Neuron (in vitro differentiated cells): ENCODE data around the gene PNPLA7.
"Not testable (repeated sequence)": the region's sequence is repeated elsewhere in the genome, so short reads cannot be mapped to it uniquely, and the experiment has no call there.

Experiments
- H2AFZ ChIP-seq: one replicate; pipeline ENCODE4 v1.6.1; 2013; ENCODE audit warnings: low read depth, mild to moderate bottlenecking, inconsistent platforms, low read length, moderate library complexity
- H3K27me3 ChIP-seq: one replicate; pipeline ENCODE4 v1.6.1; 2013; ENCODE audit warnings: low read length; ENCODE audit not compliant: insufficient read depth
- H3K36me3 ChIP-seq: one replicate; pipeline ENCODE4 v1.6.1; 2013; ENCODE audit warnings: low read length; ENCODE audit not compliant: insufficient read depth
- H3K4me1 ChIP-seq: one replicate; pipeline ENCODE4 v1.6.1; 2013; ENCODE audit warnings: low read length; ENCODE audit not compliant: insufficient read depth
- H3K4me3 ChIP-seq: 2 replicates; pipeline ENCODE4 v1.5.1; 2013; ENCODE audit warnings: mild to moderate bottlenecking, low read length, moderate library complexity
- H3K9me3 ChIP-seq: one replicate; pipeline ENCODE4 v1.6.1; 2013; ENCODE audit warnings: low read length

The PNPLA7 gene

DNA sequence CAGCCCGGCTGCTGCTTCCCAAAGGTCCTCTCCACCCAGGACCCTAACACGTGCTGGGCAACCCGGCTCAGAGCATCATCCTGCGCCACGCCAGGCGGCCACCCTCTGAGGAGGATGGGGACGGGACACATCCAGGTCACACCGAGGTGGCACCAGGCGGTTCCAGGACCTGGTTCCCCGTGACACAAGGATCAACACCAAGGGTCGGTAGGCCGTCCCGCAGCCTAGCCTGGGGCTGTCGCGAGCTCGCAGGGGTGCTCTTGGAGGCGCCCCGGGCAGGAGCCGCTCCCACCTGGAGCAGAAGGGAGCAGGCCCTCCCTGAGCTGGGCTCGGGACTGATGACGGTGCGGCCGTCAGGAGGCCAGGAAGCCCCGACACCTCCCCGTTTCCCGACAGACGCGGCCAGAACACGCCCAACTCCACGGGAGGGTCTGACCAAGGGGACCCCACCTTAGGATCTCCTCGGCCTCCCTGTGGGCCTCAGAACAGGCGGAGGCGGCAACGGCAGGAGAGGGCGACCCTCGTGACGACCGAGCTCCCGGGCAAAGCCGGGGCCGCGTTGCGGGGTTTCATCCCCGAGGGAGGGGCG is 133.5 kb downstream of the PNPLA7 start:
- no peaks in the 10 kb centered on the region for H3K36me3 ChIP-seq
- no peak overlapping the region for H3K4me3 ChIP-seq
- no peaks in the 10 kb centered on the region for H3K27me3 ChIP-seq
- peaks cover 4% of the 10 kb centered on the region for H3K9me3 ChIP-seq
- peaks cover 6% of the 10 kb centered on the region for H3K4me1 ChIP-seq
- H2AFZ ChIP-seq: no peak overlapping the region

DNA sequence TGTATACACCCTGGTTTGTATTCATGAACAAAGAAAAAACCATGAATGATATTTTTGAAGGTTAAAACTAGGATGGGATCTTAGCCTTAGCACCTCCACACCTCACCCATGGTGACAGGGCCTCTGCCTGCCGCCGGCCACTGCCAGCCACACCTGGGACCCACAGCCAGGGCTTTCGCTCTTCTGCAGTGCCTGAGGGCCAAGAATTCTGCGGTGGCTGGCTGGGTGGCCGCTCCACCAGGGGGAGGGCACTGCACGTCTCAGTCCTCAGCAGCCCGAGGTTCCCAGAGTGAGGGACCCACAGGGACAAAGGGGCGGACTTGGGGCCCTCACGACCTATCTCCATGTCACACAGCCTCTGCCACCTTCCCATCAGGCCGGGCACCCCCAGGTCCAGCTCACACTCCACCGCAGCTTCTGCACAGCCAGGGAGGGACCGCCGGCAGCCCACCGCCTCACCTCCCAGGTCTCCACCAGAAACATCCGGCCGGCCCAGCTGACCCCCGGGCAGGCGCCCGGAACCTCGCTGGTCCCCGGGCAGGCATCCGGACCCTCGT is 134.1 kb downstream of the PNPLA7 start:
- H3K27me3 ChIP-seq: no peaks in the 10 kb centered on the region
- peaks cover 4% of the 10 kb centered on the region for H3K9me3 ChIP-seq

DNA sequence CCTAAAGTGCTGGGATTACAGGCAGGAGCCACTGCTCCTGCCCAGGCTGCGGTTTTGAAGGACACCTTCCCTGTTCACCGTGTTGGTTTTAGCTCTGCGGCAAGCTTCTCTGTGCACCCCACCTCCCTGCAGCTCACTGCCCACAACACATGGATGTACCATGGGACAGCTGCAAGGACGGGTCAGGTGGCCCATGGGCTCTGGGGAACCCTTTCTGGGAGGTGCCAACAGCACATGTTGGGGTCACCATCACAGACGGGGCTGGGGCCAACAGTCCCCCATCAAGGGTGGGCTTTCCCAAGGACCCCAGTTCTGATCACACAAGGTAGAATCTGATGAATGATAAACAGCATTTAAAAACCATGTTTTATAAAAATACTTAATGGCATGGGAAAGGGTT is 134.8 kb downstream of the PNPLA7 start:
- no peak overlapping the region for H2AFZ ChIP-seq
- H3K36me3 ChIP-seq: no peaks in the 10 kb centered on the region
- no peak overlapping the region for H3K4me3 ChIP-seq
- peaks cover 4% of the 10 kb centered on the region for H3K9me3 ChIP-seq
- H3K4me1 ChIP-seq: peaks cover 2% of the 10 kb centered on the region
- H3K27me3 ChIP-seq: no peaks in the 10 kb centered on the region

More for the DNA sequence above, 134.1 kb downstream of the PNPLA7 start:
- Histone ChIP-seq H2AFZ (no peak overlapping the region), H3K4me3 (no peak overlapping the region), H3K4me1 (peaks cover 2% of the 10 kb centered on the region), H3K36me3 (no peaks in the 10 kb centered on the region)

DNA sequence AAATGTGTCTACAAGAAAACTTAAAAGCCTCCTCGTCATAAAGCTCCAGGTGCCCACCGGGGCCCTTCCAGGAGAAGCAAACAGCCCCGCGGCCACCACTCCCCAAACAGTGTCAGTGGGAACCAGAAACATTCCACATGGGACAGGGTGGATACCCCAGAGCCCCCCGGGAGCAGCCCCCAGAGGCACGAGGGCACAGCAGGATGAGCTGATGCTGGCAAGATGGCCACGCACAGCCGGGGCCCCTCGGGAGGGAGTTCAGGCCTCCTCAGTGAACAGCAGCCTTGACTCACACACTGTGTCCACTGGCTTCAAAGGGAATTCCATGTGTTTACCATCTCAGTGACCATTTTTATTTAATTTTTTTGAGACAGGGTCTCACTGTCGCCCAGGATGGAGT is 137.8 kb downstream of the PNPLA7 start:
- no peaks in the 10 kb centered on the region for H3K36me3 ChIP-seq
- peaks cover 4% of the 10 kb centered on the region for H3K4me1 ChIP-seq
- H3K4me3 ChIP-seq: no peak overlapping the region
- H3K9me3 ChIP-seq: peaks cover 2% of the 10 kb centered on the region
- H3K27me3 ChIP-seq: no peaks in the 10 kb centered on the region
- H2AFZ ChIP-seq: no peak overlapping the region

DNA sequence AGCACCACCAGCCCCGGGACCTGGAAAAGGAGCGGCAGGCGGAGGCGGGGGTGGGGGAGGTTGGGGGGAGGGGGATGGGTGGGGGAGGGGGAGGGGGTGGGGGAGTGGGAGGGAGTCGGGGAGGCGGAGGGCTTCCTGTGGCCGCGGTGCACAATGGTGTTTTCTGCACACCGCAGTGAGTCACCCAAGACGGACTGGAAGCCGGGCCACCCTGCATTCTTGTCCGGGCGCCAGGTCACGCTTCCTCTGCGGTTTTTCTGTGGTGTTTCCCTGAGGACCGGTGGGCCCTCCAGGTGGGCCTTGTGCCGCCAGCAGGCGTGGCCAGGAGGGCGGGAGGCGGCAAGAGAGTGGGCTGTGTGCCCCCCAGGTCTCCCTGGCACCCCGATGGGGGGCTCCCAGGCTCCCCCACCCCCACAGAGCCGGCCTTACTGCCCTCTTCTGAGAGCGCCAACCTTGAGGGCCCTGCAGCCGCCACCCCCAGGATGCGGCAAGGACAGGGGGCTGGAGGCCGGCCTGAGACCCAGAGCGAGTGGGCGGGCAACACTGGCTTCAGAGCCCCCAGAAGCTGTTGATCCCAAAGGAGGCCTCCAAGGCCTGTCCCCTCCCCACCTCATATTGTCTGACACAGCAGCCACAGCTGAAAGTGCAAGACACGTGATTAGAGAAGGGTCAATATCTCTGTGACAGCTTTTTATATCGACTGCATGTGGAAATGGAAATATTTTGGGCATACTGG is 138.4 kb downstream of the PNPLA7 start:
- peaks cover 2% of the 10 kb centered on the region for H3K9me3 ChIP-seq
- peaks cover 4% of the 10 kb centered on the region for H3K4me1 ChIP-seq
- no peak overlapping the region for H3K4me3 ChIP-seq
- no peaks in the 10 kb centered on the region for H3K36me3 ChIP-seq
- no peak overlapping the region for H2AFZ ChIP-seq
- H3K27me3 ChIP-seq: no peaks in the 10 kb centered on the region

DNA sequence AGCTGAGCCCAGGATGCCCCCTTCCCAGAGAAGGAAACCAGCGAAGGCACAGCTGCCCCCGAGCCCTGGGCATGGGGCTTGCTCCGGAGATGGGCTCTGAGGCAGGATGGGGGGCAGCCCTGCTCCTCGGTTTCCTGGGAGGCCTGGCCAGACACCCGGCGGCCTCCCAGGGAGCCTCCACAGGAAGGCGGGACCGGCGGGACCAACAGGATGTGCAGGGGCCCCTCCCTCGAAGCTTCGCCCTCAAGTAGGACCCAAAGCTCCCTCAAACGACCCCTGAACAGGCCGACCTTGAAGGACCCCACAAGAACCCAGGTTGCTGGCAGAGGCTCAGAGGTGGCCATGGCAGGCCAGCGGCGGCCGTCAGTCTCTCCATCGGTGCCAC is 138.9 kb downstream of the PNPLA7 start:
- Histone ChIP-seq H3K4me1 (peaks cover 7% of the 10 kb centered on the region), H3K9me3 (no peaks in the 10 kb centered on the region), H2AFZ (no peak overlapping the region), H3K4me3 (no peak overlapping the region), H3K27me3 (no peaks in the 10 kb centered on the region), H3K36me3 (no peaks in the 10 kb centered on the region)

DNA sequence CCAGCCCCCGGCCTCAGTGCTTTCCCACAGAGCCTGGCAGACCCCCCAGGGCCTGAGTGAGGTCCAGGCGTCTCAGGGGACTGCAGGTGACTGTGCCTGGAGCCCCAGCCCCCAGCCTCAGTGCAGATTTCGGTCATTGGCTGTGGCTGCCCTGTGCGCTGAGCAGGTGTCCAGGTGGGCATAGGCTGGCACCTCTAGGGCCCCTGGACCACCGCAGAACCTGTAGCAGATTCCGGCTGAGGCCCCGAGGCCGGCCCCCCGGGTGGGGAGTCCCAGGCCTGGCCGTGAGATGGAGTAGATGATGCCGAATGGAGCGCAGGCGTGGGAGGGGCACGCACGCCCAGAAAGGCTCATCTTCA is 139.3 kb downstream of the PNPLA7 start:
- peaks cover 8% of the 10 kb centered on the region for H3K4me1 ChIP-seq
- no peaks in the 10 kb centered on the region for H3K36me3 ChIP-seq
- no peak overlapping the region for H2AFZ ChIP-seq
- H3K27me3 ChIP-seq: no peaks in the 10 kb centered on the region
- H3K4me3 ChIP-seq: no peak overlapping the region
- no peaks in the 10 kb centered on the region for H3K9me3 ChIP-seq

DNA sequence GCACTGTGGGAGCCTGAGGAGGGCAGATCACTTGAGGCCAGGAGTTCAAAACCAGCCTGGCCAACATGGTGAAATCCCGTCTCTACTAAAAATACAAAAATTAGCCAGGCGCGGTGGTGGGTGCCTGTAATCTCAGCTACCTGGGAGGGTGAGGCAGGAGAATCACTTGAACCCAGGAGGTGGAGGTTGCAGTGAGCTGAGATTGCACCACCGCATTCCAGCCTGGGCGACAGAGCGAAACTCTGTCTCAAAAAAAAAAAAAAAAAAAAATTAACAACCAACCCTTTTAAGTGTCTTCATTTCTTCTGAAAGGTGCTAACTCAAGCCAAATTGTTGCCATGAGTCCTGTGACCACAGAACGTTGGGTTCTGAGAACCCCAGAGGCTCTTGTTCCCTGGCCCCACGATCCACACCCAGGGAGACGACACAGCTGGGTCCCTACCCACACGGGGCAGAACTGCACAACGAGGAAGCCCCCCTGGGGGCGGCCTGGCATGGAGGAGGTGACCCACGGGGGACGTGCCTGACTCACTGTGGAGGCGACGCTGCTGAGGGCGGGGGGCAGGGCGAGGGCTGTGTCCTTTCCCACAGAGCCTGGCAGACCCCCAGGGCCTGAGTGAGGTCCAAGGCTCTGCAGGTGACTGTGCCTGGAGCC is 139.8 kb downstream of the PNPLA7 start:
- not testable (repeated sequence) for H2AFZ ChIP-seq, H3K27me3 ChIP-seq, H3K36me3 ChIP-seq, H3K4me3 ChIP-seq, H3K4me1 ChIP-seq, H3K9me3 ChIP-seq
